ENCODE measurements around the gene CPEB2.
"Not testable (repeated sequence)": the region's sequence is repeated elsewhere in the genome, so short reads cannot be mapped to it uniquely, and the experiment has no call there.

CPEB2 gene

DNA sequence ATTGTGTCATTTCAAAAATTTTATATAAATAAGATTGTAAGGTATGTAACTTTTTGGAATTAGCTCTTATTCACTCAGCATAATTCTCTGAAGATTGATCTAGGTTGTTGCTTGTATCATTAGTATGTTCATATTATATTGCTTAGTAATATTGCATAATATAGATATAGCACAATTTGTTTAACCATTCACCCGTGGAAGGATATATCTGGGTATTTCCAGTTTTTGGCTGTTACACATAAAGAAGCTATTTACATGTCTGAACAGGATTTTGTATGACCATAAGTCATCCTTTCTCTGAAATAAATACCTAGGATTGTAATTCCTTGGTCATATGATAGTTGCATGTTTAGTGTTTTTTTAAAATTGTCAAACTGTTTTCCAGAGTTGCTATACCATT is 82.5 kb downstream of the CPEB2 start:
- H3K36me3 ChIP-seq (ENCODE audit: control insufficient read depth, low read length) = no peaks in the 10 kb centered on the region
- no peaks in the 10 kb centered on the region for H3K27me3 ChIP-seq (ENCODE audit: control insufficient read depth, low read length)
- no peak overlapping the region for H3K27ac ChIP-seq (ENCODE audit: low read depth, low read length)
- TF ChIP-seq, protein P1, sequence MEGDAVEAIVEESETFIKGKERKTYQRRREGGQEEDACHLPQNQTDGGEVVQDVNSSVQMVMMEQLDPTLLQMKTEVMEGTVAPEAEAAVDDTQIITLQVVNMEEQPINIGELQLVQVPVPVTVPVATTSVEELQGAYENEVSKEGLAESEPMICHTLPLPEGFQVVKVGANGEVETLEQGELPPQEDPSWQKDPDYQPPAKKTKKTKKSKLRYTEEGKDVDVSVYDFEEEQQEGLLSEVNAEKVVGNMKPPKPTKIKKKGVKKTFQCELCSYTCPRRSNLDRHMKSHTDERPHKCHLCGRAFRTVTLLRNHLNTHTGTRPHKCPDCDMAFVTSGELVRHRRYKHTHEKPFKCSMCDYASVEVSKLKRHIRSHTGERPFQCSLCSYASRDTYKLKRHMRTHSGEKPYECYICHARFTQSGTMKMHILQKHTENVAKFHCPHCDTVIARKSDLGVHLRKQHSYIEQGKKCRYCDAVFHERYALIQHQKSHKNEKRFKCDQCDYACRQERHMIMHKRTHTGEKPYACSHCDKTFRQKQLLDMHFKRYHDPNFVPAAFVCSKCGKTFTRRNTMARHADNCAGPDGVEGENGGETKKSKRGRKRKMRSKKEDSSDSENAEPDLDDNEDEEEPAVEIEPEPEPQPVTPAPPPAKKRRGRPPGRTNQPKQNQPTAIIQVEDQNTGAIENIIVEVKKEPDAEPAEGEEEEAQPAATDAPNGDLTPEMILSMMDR (IDR thresholded peaks at IDR 0.05; ENCODE audit: low read depth, low read length, poor library complexity, severe bottlenecking) = no peak
- no peak for TF ChIP-seq EZH2phosphoT487 (IDR thresholded peaks at IDR 0.05; ENCODE audit: borderline replicate concordance, low read length)
- H3F3A ChIP-seq (ENCODE audit: control insufficient read depth, insufficient read depth) = no peaks in the 10 kb centered on the region
- H3K4me1 ChIP-seq (ENCODE audit: control insufficient read depth, low read length) = no peaks in the 10 kb centered on the region
- H3K9me2 ChIP-seq (replicated peaks; ENCODE audit: control insufficient read depth, low read length) = no peaks in the 10 kb centered on the region
- H3K9me3 ChIP-seq (ENCODE audit: control insufficient read depth, insufficient read depth, low read length) = no peaks in the 10 kb centered on the region
- no peaks in the 10 kb centered on the region for H4K20me1 ChIP-seq (ENCODE audit: control insufficient read depth, insufficient read depth, low read depth, low read length)
- no peak overlapping the region for H3K4me2 ChIP-seq (ENCODE audit: low read length)
- no peak overlapping the region for H3K4me3 ChIP-seq (ENCODE audit: low read length)
- H3K79me2 ChIP-seq (ENCODE audit: control insufficient read depth, low read length) = no peaks in the 10 kb centered on the region

DNA sequence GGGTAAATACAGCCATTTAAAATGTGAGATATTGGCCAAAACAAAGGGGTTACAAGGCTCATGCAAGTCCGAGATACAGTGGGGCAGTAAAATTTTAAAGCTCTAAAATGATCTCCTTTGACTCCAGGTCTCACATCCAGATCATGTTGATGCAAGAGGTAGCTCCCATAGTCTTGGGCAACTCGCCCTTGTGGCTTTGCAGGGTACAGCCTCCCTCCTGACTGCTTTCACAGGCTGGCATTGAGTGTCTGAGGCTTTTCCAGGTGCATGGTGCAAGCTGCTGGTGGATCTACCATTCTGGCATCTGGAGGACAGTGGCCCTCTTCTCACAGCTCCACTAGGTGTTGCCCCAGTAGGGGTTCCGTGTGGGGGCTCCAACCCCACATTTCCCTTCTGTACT is 83.5 kb downstream of the CPEB2 start:
- not testable (repeated sequence) for H3K79me2 ChIP-seq (ENCODE audit: control insufficient read depth, low read length); H3K36me3 ChIP-seq (ENCODE audit: control insufficient read depth, low read length); H3F3A ChIP-seq (ENCODE audit: control insufficient read depth, insufficient read depth); H3K4me1 ChIP-seq (ENCODE audit: control insufficient read depth, low read length); H4K20me1 ChIP-seq (ENCODE audit: control insufficient read depth, insufficient read depth, low read depth, low read length); H3K27ac ChIP-seq (ENCODE audit: low read depth, low read length); H3K4me3 ChIP-seq (ENCODE audit: low read length); H3K9me2 ChIP-seq (replicated peaks; ENCODE audit: control insufficient read depth, low read length); H3K27me3 ChIP-seq (ENCODE audit: control insufficient read depth, low read length); H3K9me3 ChIP-seq (ENCODE audit: control insufficient read depth, insufficient read depth, low read length); H3K4me2 ChIP-seq (ENCODE audit: low read length)

DNA sequence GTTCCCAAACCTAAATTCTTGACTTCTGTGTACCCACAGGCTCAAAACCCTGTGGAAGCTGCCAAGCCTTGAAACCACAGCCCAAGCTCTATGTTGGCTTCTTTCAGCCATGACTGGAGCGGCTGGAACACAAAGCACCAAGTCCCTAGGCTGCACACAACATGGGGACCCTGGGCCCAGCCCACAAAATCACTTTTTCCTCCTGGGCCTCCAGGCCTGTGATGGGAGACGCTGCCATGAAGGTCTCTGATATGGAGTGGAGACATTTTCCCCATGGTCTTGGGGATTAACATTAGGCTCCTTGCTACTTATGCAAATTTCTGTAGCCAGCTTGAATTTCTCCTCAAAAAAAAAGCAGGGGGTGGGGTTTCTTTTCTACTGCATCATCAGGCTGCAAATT is 84.0 kb downstream of the CPEB2 start:
- not testable (repeated sequence) for H3K4me1 ChIP-seq (ENCODE audit: control insufficient read depth, low read length); H3K4me3 ChIP-seq (ENCODE audit: low read length); H3K27me3 ChIP-seq (ENCODE audit: control insufficient read depth, low read length); H3K36me3 ChIP-seq (ENCODE audit: control insufficient read depth, low read length); H4K20me1 ChIP-seq (ENCODE audit: control insufficient read depth, insufficient read depth, low read depth, low read length); H3K4me2 ChIP-seq (ENCODE audit: low read length); H3K9me3 ChIP-seq (ENCODE audit: control insufficient read depth, insufficient read depth, low read length); H3F3A ChIP-seq (ENCODE audit: control insufficient read depth, insufficient read depth); H3K9me2 ChIP-seq (replicated peaks; ENCODE audit: control insufficient read depth, low read length); H3K79me2 ChIP-seq (ENCODE audit: control insufficient read depth, low read length); H3K27ac ChIP-seq (ENCODE audit: low read depth, low read length)

DNA sequence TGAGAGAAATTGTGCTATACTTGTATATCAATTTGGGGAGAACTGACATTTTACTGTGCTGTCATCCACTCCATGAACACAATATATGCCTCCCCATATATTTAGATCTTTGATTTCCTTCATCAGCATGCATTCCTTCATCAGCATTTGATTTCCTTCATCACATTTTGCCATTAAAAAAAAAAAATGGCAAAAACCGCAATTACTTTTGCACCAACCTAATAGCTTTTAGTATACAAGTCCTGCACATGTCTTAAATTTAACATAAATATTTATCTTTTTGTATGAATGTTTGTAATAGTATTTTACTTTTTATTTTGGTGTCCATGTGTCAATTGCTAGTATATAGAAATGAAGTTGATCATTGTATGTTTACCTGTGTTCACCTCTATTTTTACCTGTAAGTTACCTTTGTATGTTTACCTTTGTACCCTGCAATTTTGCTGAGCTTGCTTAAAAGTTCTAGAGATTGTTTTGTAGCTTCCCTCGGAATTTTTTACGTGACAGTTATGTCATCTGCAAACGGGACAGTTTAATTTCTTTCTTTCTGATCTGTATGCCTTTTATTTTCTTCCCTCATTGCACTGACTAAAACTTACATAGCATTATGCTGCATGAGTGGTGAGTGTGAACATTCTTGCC is 86.2 kb downstream of the CPEB2 start:
- Histone ChIP-seq H3K4me3 (ENCODE audit: low read length) (no peak overlapping the region), H3K9me2 (replicated peaks; ENCODE audit: control insufficient read depth, low read length) (no peaks in the 10 kb centered on the region), H3K27me3 (ENCODE audit: control insufficient read depth, low read length) (no peaks in the 10 kb centered on the region)

DNA sequence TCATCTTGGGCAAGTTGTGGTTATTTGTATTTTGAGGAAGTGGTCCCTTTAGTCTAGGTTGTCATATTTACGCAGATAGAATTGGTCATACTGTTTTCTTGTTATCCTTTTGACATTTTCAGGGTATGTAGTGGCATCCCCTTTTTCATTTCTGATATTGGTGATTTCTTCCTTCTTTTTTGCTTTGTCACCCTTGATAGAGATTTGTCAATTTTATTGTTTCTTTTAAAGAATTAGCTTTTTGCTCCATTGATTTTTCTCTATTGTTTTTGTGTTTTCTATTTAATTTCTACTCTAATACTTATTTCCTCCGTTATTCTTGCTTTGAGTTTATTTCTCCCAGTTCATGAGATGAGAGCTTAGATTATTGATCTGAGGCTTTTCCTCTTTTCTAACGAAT is 87.7 kb downstream of the CPEB2 start:
- H3K9me2 ChIP-seq (replicated peaks; ENCODE audit: control insufficient read depth, low read length) = no peaks in the 10 kb centered on the region
- no peaks in the 10 kb centered on the region for H3K4me1 ChIP-seq (ENCODE audit: control insufficient read depth, low read length)
- no peak overlapping the region for H3K27ac ChIP-seq (ENCODE audit: low read depth, low read length)
- H3K27me3 ChIP-seq (ENCODE audit: control insufficient read depth, low read length) = no peaks in the 10 kb centered on the region
- H3F3A ChIP-seq (ENCODE audit: control insufficient read depth, insufficient read depth) = no peaks in the 10 kb centered on the region
- TF ChIP-seq EZH2phosphoT487 (IDR thresholded peaks at IDR 0.05; ENCODE audit: borderline replicate concordance, low read length) = no peak
- TF ChIP-seq, protein P1 (IDR thresholded peaks at IDR 0.05; ENCODE audit: low read depth, low read length, poor library complexity, severe bottlenecking) = no peak
- H3K4me2 ChIP-seq (ENCODE audit: low read length) = no peak overlapping the region
- no peak overlapping the region for H3K4me3 ChIP-seq (ENCODE audit: low read length)
- no peaks in the 10 kb centered on the region for H3K79me2 ChIP-seq (ENCODE audit: control insufficient read depth, low read length)
- no peaks in the 10 kb centered on the region for H3K36me3 ChIP-seq (ENCODE audit: control insufficient read depth, low read length)
- no peaks in the 10 kb centered on the region for H3K9me3 ChIP-seq (ENCODE audit: control insufficient read depth, insufficient read depth, low read length)
- H4K20me1 ChIP-seq (ENCODE audit: control insufficient read depth, insufficient read depth, low read depth, low read length) = no peaks in the 10 kb centered on the region

More for the DNA sequence above, 86.2 kb downstream of the CPEB2 start:
- H3K36me3 ChIP-seq (ENCODE audit: control insufficient read depth, low read length) = no peaks in the 10 kb centered on the region
- H3K4me2 ChIP-seq (ENCODE audit: low read length) = no peak overlapping the region
- no peak overlapping the region for H3K27ac ChIP-seq (ENCODE audit: low read depth, low read length)
- H3K4me1 ChIP-seq (ENCODE audit: control insufficient read depth, low read length) = no peaks in the 10 kb centered on the region
- H4K20me1 ChIP-seq (ENCODE audit: control insufficient read depth, insufficient read depth, low read depth, low read length) = no peaks in the 10 kb centered on the region
- H3F3A ChIP-seq (ENCODE audit: control insufficient read depth, insufficient read depth) = no peaks in the 10 kb centered on the region
- TF ChIP-seq EZH2phosphoT487 (IDR thresholded peaks at IDR 0.05; ENCODE audit: borderline replicate concordance, low read length) = no peak
- no peaks in the 10 kb centered on the region for H3K79me2 ChIP-seq (ENCODE audit: control insufficient read depth, low read length)
- no peaks in the 10 kb centered on the region for H3K9me3 ChIP-seq (ENCODE audit: control insufficient read depth, insufficient read depth, low read length)
